ENCODE data around the gene FNDC3A.

The FNDC3A gene

GRCh38 chr13:49053906-49054305, 78.2 kb downstream of the FNDC3A start:
- H2BK120ac ChIP-seq (ENCODE audit: low read depth, low read length): no peak overlapping the region

GRCh38 chr13:49055021-49055420, 79.3 kb downstream of the FNDC3A start:
- peaks cover 0 to 2% of the 10 kb centered on the region in 2 donors for H3K9me3 ChIP-seq (replicated peaks in 1 of 2; ENCODE audit: control insufficient read depth in 2 of 2, insufficient read depth in 1 of 2, low read depth in 1 of 2, low read length in 2 of 2)
- H3K4me3 ChIP-seq (ENCODE audit: low read length in 2 of 2): no peak overlapping the region
- H2BK15ac ChIP-seq (ENCODE audit: low read length): no peak overlapping the region
- H2AFZ ChIP-seq (ENCODE audit: low read length): no peak overlapping the region
- no peak overlapping the region for H3K4me2 ChIP-seq (ENCODE audit: insufficient read depth, low read length, poor library complexity, severe bottlenecking)
- no peak overlapping the region for H2AK5ac ChIP-seq (ENCODE audit: low read depth, low read length)
- DNase-seq (ENCODE audit: low spot score): no peak
- no peak overlapping the region for H3K27ac ChIP-seq (replicated peaks; ENCODE audit: low read length)
- no peaks in the 10 kb centered on the region for H3K36me3 ChIP-seq (replicated peaks in 1 of 2; ENCODE audit: control insufficient read depth in 2 of 2, insufficient read depth in 2 of 2, low read length in 2 of 2)
- no CpG with 5 or more reads among the region's 4 CpGs for WGBS, 2 donors (ENCODE audit: extremely low coverage in 2 of 2, insufficient read length in 2 of 2, insufficient replicate concordance in 1 of 2)
- no peak overlapping the region for H3K18ac ChIP-seq (ENCODE audit: low read length)
- H3K4ac ChIP-seq (ENCODE audit: low read length): no peak overlapping the region
- H3K23ac ChIP-seq (ENCODE audit: low read depth, low read length, poor library complexity): no peak overlapping the region
- no peak overlapping the region for H4K8ac ChIP-seq (ENCODE audit: low read depth, low read length)
- no peak overlapping the region for H2BK120ac ChIP-seq (ENCODE audit: low read depth, low read length)
- peaks cover 0 to 3% of the 10 kb centered on the region in 2 donors for H3K4me1 ChIP-seq (ENCODE audit: control insufficient read depth in 2 of 2, insufficient read depth in 1 of 2, low read depth in 1 of 2, low read length in 2 of 2)
- H3K27me3 ChIP-seq (ENCODE audit: control insufficient read depth in 3 of 3, insufficient read depth in 3 of 3, low read depth in 1 of 3, low read length in 3 of 3): no peaks in the 10 kb centered on the region
- no peak overlapping the region for H3K14ac ChIP-seq (ENCODE audit: low read length)
- H3K79me1 ChIP-seq (ENCODE audit: low read depth, low read length): peaks cover 2% of the 10 kb centered on the region
- H2BK12ac ChIP-seq (ENCODE audit: low read length): no peak overlapping the region
- H3K9ac ChIP-seq (ENCODE audit: low read depth, low read length, poor library complexity): no peak overlapping the region
- H4K91ac ChIP-seq (ENCODE audit: low read depth, low read length, poor library complexity): no peak overlapping the region
- no peak overlapping the region for H2BK5ac ChIP-seq (ENCODE audit: low read length)

More at GRCh38 chr13:49053906-49054305, 78.2 kb downstream of the FNDC3A start:
- Histone ChIP-seq H3K27ac (replicated peaks; ENCODE audit: low read length) (no peak overlapping the region), H3K9me3 (replicated peaks in 1 of 2; ENCODE audit: control insufficient read depth in 2 of 2, insufficient read depth in 1 of 2, low read depth in 1 of 2, low read length in 2 of 2) (peaks cover 0 to 2% of the 10 kb centered on the region in 2 donors), H3K14ac (ENCODE audit: low read length) (no peak overlapping the region), H2AK5ac (ENCODE audit: low read depth, low read length) (no peak overlapping the region), H3K4me3 (ENCODE audit: low read length in 2 of 2) (no peak overlapping the region), H3K9ac (ENCODE audit: low read depth, low read length, poor library complexity) (no peak overlapping the region), H4K8ac (ENCODE audit: low read depth, low read length) (no peak overlapping the region), H3K23ac (ENCODE audit: low read depth, low read length, poor library complexity) (no peak overlapping the region), H3K4me2 (ENCODE audit: insufficient read depth, low read length, poor library complexity, severe bottlenecking) (no peak overlapping the region), H3K27me3 (ENCODE audit: control insufficient read depth in 3 of 3, insufficient read depth in 3 of 3, low read depth in 1 of 3, low read length in 3 of 3) (no peaks in the 10 kb centered on the region), H3K4me1 (ENCODE audit: control insufficient read depth in 2 of 2, insufficient read depth in 1 of 2, low read depth in 1 of 2, low read length in 2 of 2) (peaks cover 0 to 3% of the 10 kb centered on the region in 2 donors), H4K91ac (ENCODE audit: low read depth, low read length, poor library complexity) (no peak overlapping the region), H2AFZ (ENCODE audit: low read length) (no peak overlapping the region), H3K4ac (ENCODE audit: low read length) (no peak overlapping the region), H2BK15ac (ENCODE audit: low read length) (no peak overlapping the region), H3K79me1 (ENCODE audit: low read depth, low read length) (peaks cover 2% of the 10 kb centered on the region), H2BK5ac (ENCODE audit: low read length) (no peak overlapping the region), H3K18ac (ENCODE audit: low read length) (no peak overlapping the region), H3K36me3 (replicated peaks in 1 of 2; ENCODE audit: control insufficient read depth in 2 of 2, insufficient read depth in 2 of 2, low read length in 2 of 2) (no peaks in the 10 kb centered on the region), H2BK12ac (ENCODE audit: low read length) (no peak overlapping the region)
- no CpG with 5 or more reads among the region's 1 CpG for WGBS, 2 donors (ENCODE audit: extremely low coverage in 2 of 2, insufficient read length in 2 of 2, insufficient replicate concordance in 1 of 2)
- no peak for DNase-seq (ENCODE audit: low spot score)

- H3K36me3 ChIP-seq (replicated peaks in 1 of 2; ENCODE audit: control insufficient read depth in 2 of 2, insufficient read depth in 2 of 2, low read length in 2 of 2): no peaks in the 10 kb centered on the region
- H3K4me3 ChIP-seq (ENCODE audit: low read length in 2 of 2): no peak overlapping the region
- no peak overlapping the region for H2BK120ac ChIP-seq (ENCODE audit: low read depth, low read length)
Measured at GRCh38 chr13:49057176-49057575, 81.5 kb downstream of the FNDC3A start.

GRCh38 chr13:49058761-49059160, 83.0 kb downstream of the FNDC3A start:
- Histone ChIP-seq H2AFZ (ENCODE audit: low read length) (no peak overlapping the region), H3K4me2 (ENCODE audit: insufficient read depth, low read length, poor library complexity, severe bottlenecking) (no peak overlapping the region), H3K4ac (ENCODE audit: low read length) (no peak overlapping the region), H2BK120ac (ENCODE audit: low read depth, low read length) (no peak overlapping the region), H2BK12ac (ENCODE audit: low read length) (no peak overlapping the region), H3K18ac (ENCODE audit: low read length) (no peak overlapping the region), H4K8ac (ENCODE audit: low read depth, low read length) (no peak overlapping the region), H3K27ac (replicated peaks; ENCODE audit: low read length) (no peak overlapping the region), H3K9ac (ENCODE audit: low read depth, low read length, poor library complexity) (no peak overlapping the region), H3K14ac (ENCODE audit: low read length) (no peak overlapping the region), H2BK15ac (ENCODE audit: low read length) (no peak overlapping the region), H3K36me3 (replicated peaks in 1 of 2; ENCODE audit: control insufficient read depth in 2 of 2, insufficient read depth in 2 of 2, low read length in 2 of 2) (no peaks in the 10 kb centered on the region), H3K79me1 (ENCODE audit: low read depth, low read length) (no peaks in the 10 kb centered on the region), H3K23ac (ENCODE audit: low read depth, low read length, poor library complexity) (no peak overlapping the region), H3K4me1 (ENCODE audit: control insufficient read depth in 2 of 2, insufficient read depth in 1 of 2, low read depth in 1 of 2, low read length in 2 of 2) (no peaks in the 10 kb centered on the region), H4K91ac (ENCODE audit: low read depth, low read length, poor library complexity) (no peak overlapping the region), H3K4me3 (ENCODE audit: low read length in 2 of 2) (no peak overlapping the region), H3K9me3 (replicated peaks in 1 of 2; ENCODE audit: control insufficient read depth in 2 of 2, insufficient read depth in 1 of 2, low read depth in 1 of 2, low read length in 2 of 2) (no peaks in the 10 kb centered on the region), H2AK5ac (ENCODE audit: low read depth, low read length) (no peak overlapping the region), H3K27me3 (ENCODE audit: control insufficient read depth in 3 of 3, insufficient read depth in 3 of 3, low read depth in 1 of 3, low read length in 3 of 3) (no peaks in the 10 kb centered on the region), H2BK5ac (ENCODE audit: low read length) (no peak overlapping the region)
- DNase-seq (ENCODE audit: low spot score): no peak

More at GRCh38 chr13:49057176-49057575, 81.5 kb downstream of the FNDC3A start:
- Histone ChIP-seq H3K9ac (ENCODE audit: low read depth, low read length, poor library complexity) (no peak overlapping the region), H3K27ac (replicated peaks; ENCODE audit: low read length) (no peak overlapping the region), H2BK12ac (ENCODE audit: low read length) (no peak overlapping the region), H3K14ac (ENCODE audit: low read length) (no peak overlapping the region), H2BK15ac (ENCODE audit: low read length) (no peak overlapping the region), H2AFZ (ENCODE audit: low read length) (no peak overlapping the region), H3K4me1 (ENCODE audit: control insufficient read depth in 2 of 2, insufficient read depth in 1 of 2, low read depth in 1 of 2, low read length in 2 of 2) (peaks cover 0 to 3% of the 10 kb centered on the region in 2 donors), H4K8ac (ENCODE audit: low read depth, low read length) (no peak overlapping the region), H3K23ac (ENCODE audit: low read depth, low read length, poor library complexity) (no peak overlapping the region), H3K27me3 (ENCODE audit: control insufficient read depth in 3 of 3, insufficient read depth in 3 of 3, low read depth in 1 of 3, low read length in 3 of 3) (no peaks in the 10 kb centered on the region), H3K4me2 (ENCODE audit: insufficient read depth, low read length, poor library complexity, severe bottlenecking) (no peak overlapping the region), H3K4ac (ENCODE audit: low read length) (no peak overlapping the region), H3K9me3 (replicated peaks in 1 of 2; ENCODE audit: control insufficient read depth in 2 of 2, insufficient read depth in 1 of 2, low read depth in 1 of 2, low read length in 2 of 2) (no peaks in the 10 kb centered on the region), H2AK5ac (ENCODE audit: low read depth, low read length) (no peak overlapping the region), H3K79me1 (ENCODE audit: low read depth, low read length) (peaks cover 2% of the 10 kb centered on the region), H4K91ac (ENCODE audit: low read depth, low read length, poor library complexity) (no peak overlapping the region), H2BK5ac (ENCODE audit: low read length) (no peak overlapping the region), H3K18ac (ENCODE audit: low read length) (no peak overlapping the region)
- no peak for DNase-seq (ENCODE audit: low spot score)
- no CpG with 5 or more reads among the region's 3 CpGs for whole genome bisulfite sequencing, 2 donors (ENCODE audit: extremely low coverage in 2 of 2, insufficient read length in 2 of 2, insufficient replicate concordance in 1 of 2)
